ENCODE results near the gene DTHD1. TPM values are rescaled to one million over a fixed set of nuclear protein-coding genes. Genes with fewer than 3 reads are reported as not detected.

Gene DTHD1
- total RNA-seq, 1 donor from 2014 or later: not detected

DNA sequence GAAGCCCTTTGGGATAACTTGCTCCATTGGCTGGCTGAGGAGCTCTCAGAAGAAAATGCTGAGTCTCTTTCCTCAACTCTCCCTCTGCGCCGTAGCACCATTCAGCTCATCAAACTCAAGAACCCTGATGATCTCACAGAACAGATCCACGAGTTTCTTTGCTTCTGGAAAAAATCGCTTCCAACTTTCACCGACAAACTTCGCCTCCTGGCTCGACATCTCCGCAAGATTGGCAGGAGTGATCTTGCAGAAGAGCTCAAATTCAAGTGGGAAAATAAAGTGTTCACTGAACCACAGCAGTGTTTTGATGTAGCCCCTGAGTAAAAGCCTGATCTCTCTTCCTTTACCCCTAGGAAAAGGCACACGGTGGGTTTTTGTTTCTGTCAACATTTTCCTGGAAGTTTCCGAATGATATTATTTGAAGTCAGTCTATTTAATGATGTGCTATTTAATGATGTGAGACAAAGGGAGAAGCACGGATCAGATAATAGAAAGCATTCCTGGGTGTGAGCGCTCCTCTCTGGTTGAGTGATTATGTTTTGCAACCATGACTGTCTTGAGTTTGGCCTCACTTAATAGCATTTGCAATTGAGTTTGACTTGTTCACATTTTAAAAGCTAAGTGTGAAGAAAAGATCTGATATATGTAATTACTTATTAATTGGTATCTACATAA, 62.2 kb downstream of the DTHD1 start:
- no peak for DNase-seq (ENCODE audit: low read depth in 2 of 2)

GRCh38 chr4:36348403-36348938, 67.1 kb downstream of the DTHD1 start:
- no peak for DNase-seq (ENCODE audit: low read depth in 2 of 2)

GRCh38 chr4:36349938-36350549, 68.6 kb downstream of the DTHD1 start:
- no peak for DNase-seq (ENCODE audit: low read depth in 2 of 2)

DNA sequence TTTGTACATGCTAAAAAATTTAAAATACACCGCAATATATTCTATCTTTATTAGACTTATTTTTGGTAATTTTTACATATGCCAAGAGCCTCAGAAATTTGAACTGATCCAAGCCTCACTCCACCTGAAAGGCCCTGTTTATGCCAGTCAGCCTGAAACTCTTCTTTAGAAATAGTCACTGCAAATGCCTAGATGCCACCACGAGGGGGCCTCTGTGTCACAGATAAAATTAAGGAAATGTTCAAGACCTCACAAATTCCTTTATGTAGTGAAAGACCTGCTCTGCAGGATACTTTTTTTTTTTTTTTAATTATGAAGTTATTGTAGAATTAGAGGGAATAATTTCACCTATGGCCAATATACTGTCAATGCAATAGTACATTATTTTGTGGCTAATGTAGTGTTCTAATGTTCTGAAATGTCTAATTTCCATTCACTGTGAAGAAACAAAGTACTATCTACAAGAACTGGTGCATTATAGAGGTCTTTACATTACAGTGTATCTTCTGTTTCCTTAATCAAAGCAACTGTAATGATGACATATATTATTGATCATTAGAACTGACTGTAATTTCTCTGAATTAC, 69.8 kb downstream of the DTHD1 start:
- peak; percentile 14 to 26 for DNase-seq (ENCODE audit: low read depth in 2 of 2)

DNA sequence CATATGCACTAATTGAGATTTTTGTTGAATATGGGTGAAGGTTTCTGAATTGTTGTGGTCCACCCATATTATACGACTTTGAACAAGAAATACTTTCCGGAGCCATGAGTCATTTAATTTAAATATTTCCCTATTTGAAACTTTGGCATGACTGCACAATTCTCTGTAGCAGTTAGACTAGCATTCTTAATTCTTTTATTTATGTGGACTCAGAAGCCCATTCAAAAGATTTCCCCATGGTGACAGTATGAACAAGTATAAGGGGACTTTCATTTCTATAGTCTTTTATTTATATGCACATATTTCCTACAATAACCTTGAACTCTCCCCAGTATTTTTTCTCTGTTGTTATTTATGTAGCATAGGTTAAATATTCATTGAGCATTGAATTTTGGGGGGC, 72.6 kb downstream of the DTHD1 start:
- no peak for DNase-seq (ENCODE audit: low read depth in 2 of 2)

DNA sequence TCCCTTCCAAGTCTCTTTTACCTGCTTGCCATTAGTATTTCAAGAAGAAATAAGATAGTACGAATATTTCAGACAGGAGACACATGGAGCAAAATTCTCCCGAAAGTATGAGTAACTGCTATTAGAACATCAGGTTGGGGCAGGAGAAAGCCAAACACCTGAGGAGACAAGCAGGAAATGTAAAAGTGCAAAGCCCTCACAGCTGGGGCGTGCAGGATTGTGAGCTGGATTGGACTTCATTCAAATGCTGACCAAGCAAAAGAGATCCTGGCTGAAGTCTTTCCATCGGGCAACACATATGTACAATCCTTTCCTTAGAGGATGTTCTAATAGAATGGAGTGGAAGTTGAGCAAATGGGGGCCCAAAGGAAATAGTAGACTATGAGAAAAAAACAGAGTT, 76.8 kb downstream of the DTHD1 start:
- DNase-seq (ENCODE audit: low read depth in 2 of 2): no peak

- DNase-seq (ENCODE audit: low read depth in 2 of 2): no peak
Observed at GRCh38 chr4:36360755-36361154, 79.3 kb downstream of the DTHD1 start.

DNA sequence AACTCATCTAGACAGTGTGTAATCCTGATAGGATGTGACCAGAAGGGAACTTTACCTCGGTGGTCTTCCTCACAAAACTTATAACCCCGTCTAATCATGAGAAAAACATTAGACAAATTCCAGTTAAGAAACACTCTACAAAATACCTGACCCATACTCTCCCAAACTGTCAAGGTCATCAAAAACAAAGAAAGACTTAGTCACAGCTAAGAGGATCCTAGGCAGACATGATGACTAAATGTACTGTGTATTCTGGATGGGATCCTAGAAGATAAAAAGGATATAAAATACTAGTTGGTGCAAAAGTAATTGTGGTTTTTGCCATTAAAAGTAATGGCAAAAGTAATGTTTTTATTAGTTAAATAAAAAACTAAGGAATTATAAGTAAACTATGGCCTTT, 81.6 kb downstream of the DTHD1 start:
- no peak for DNase-seq (ENCODE audit: low read depth in 2 of 2)

- DNase-seq (ENCODE audit: low read depth in 2 of 2): no peak
Observed at GRCh38 chr4:36374836-36375511, 93.6 kb downstream of the DTHD1 start.

GRCh38 chr4:36385951-36386571, 104.6 kb downstream of the DTHD1 start:
- DNase-seq (ENCODE audit: low read depth in 2 of 2): no peak

GRCh38 chr4:36386691-36387090, 105.3 kb downstream of the DTHD1 start:
- DNase-seq (ENCODE audit: low read depth in 2 of 2): no peak

DNA sequence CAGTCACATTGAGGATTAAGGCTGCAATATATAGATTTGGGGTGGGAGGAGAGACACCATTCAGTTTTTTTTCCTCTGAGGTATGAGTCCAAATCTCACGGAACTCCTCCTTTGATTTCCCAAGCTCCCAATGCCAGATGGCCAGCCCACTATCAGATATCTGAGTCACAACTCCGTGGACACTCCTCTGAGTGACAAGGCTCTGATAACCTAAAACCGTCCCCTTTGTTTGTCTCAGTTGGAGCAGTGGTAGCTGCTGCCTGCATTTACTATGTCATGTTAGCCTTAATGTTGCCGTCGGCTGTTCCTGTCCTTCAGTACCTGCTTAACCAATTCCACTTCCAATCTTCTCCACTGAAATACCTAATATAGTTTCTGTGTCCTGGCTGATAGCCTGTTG, 107.3 kb downstream of the DTHD1 start:
- DNase-seq (ENCODE audit: low read depth in 2 of 2): no peak

DNA sequence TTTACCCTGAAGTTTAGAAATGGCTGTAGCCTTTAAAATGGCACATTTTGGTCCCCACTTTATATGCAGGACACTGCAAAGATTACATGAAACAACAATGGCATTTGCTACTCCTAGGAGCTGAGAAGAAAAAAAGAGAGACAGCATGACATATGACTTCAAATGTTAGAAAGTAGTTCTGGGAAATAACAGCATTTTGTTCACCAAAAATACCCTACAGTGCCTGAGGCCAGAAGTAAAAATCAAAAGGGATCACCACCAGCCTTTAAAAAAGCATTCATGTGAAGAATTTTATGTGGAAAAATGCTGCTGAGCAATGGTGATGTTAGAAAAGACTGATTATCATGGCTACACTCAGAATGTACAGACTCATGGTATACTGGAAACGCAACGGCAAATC, 110.0 kb downstream of the DTHD1 start:
- DNase-seq (ENCODE audit: low read depth in 2 of 2): no peak

DNA sequence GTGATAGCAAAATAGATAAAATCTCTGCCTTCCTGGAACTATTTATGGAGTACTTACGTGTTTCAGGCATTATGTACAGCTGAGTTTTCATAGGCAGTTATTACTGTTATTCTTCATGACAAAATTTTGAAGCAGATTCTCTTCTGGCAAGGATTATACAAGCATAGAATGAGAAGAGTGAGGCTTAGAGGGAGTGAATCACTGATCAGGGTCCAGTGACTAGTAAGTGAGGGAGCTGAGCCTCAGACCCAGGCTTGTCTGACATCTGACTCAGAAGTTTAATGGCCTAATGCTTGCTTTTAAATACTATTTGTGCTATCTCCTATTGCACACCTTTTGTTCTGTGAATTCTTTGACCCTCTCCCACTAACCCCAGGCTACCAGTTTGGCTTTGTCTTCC, 110.6 kb downstream of the DTHD1 start:
- no peak for DNase-seq (ENCODE audit: low read depth in 2 of 2)

DNA sequence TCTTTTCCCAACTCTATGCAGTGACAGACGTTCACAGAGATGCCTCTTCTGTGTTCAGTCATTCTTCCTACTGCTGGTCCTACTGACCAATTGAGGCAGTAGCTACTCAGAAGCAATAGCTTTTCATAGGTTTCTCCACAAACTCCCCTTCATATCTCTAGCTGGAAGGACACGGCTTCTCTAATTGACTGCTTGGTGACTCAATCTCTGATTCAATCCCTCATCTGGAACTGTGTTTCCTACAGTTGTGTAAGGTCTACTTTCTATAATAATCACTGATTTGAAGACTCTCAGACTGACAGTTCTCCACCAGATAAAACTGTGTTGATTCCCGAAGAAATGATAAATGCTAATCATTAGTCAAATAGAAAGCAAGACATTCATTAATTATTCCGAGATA, 111.5 kb downstream of the DTHD1 start:
- DNase-seq (ENCODE audit: low read depth in 2 of 2): no peak

Other genes with a start within 250 kb of the DTHD1 start
- gene ARAP2, start 37.1 kb upstream of the DTHD1 start, total RNA-seq: under 0.01 and 0.13 TPM in 2 replicates

Measured in dermis microvascular lymphatic vessel endothelial cell (primary cell).